Neural cell (in vitro differentiated cells): ENCODE data around the gene ARHGEF16. TPM values are rescaled to one million over a fixed set of nuclear protein-coding genes. Genes with fewer than 3 reads are reported as not detected.

ENCODE experiments used
- H2AFZ ChIP-seq: fragments of 200-600, 300-800 bp; sonication (generic), shearing (Covaris generic); 2 replicates; pipeline ENCODE4 v1.6.0; 2014; ENCODE audit warnings: low read depth, mild to moderate bottlenecking, antibody characterized with exemption, low read length, moderate library complexity
- H3F3A ChIP-seq: fragments of 200-600 bp; shearing (Covaris generic); 2 replicates; pipeline ENCODE4 v1.6.1; 2016; ENCODE audit warnings: mild to moderate bottlenecking, moderate library complexity, mixed read lengths, antibody characterized with exemption, low read length; ENCODE audit not compliant: insufficient read depth, poor library complexity, severe bottlenecking
- H3K27ac ChIP-seq: fragments of 200-600, 300-800 bp; sonication (generic), shearing (Covaris generic); 2 replicates; pipeline ENCODE4 v1.5.1; 2014; ENCODE audit warnings: mild to moderate bottlenecking, low read length, moderate library complexity
- H3K27me3 ChIP-seq: fragments of 300-800, 200-600 bp; sonication (generic), shearing (Covaris generic); 2 replicates; pipeline ENCODE4 v1.6.0; 2014; ENCODE audit warnings: mild to moderate bottlenecking, low read depth, low read length, moderate library complexity; ENCODE audit not compliant: insufficient read depth
- H3K36me3 ChIP-seq: fragments of 300-800, 200-600 bp; sonication (generic), shearing (Covaris generic); 2 replicates; pipeline ENCODE4 v1.5.1; 2014; ENCODE audit warnings: mild to moderate bottlenecking, antibody characterized with exemption, low read length, moderate library complexity; ENCODE audit not compliant: insufficient read depth
- H3K4me2 ChIP-seq: fragments of 300-800, 200-600 bp; sonication (generic), shearing (Covaris generic); 2 replicates; pipeline ENCODE4 v1.6.0; 2014; ENCODE audit warnings: mild to moderate bottlenecking, low read length
- H3K4me3 ChIP-seq: fragments of 300-800, 200-600 bp; sonication (generic), shearing (Covaris generic); 2 replicates; pipeline ENCODE4 v1.5.1; 2014; ENCODE audit warnings: mild to moderate bottlenecking, low read length, moderate library complexity
- H3K79me2 ChIP-seq: fragments of 200-600 bp; shearing (Covaris generic); replicated peaks from 2 replicates; pipeline ENCODE4 v1.6.0; 2014; ENCODE audit warnings: mild to moderate bottlenecking, low read length, moderate library complexity; ENCODE audit not compliant: insufficient read depth
- H3K9ac ChIP-seq: fragments of 300-800, 200-600 bp; sonication (generic), shearing (Covaris generic); 2 replicates; pipeline ENCODE4 v1.6.1; 2016; ENCODE audit warnings: mild to moderate bottlenecking, low read length, mixed read lengths
- H3K9me2 ChIP-seq: fragments of 200-600 bp; shearing (Covaris generic); 2 replicates; pipeline ENCODE4 v1.6.1; 2016; ENCODE audit warnings: mild to moderate bottlenecking, low read length, mixed read lengths; ENCODE audit not compliant: insufficient read depth
- H3K9me3 ChIP-seq: fragments of 200-600, 300-800 bp; sonication (generic), shearing (Covaris generic); 2 replicates; pipeline ENCODE4 v1.6.1; 2016; ENCODE audit warnings: mild to moderate bottlenecking, mixed run types, low read length, moderate library complexity, mixed read lengths
- H4K20me1 ChIP-seq: fragments of 200-600 bp; shearing (Covaris generic); 2 replicates; pipeline ENCODE4 v1.6.1; 2016; ENCODE audit warnings: mild to moderate bottlenecking, mixed run types; ENCODE audit not compliant: insufficient read depth
- EP300 ChIP-seq: fragments of 450-650 bp; conservative IDR thresholded peaks from 2 replicates; pipeline ENCODE4 v1.6.1; 2014; ENCODE audit warnings: antibody characterized with exemption, mild to moderate bottlenecking, moderate library complexity; ENCODE audit not compliant: poor library complexity, severe bottlenecking
- EZH2 ChIP-seq: fragments of 200-600, 300-800 bp; shearing (Covaris generic), sonication (generic); IDR thresholded peaks from 2 replicates; pipeline ENCODE4 v1.6.1; 2014; ENCODE audit warnings: antibody characterized with exemption, low read length, borderline replicate concordance, mild to moderate bottlenecking; ENCODE audit not compliant: insufficient read depth, poor library complexity, severe bottlenecking
- MXI1 ChIP-seq: fragments of 450-650 bp; conservative IDR thresholded peaks from 2 replicates; pipeline ENCODE4 v1.6.1; 2014; ENCODE audit warnings: antibody characterized with exemption, mild to moderate bottlenecking; ENCODE audit not compliant: poor library complexity, severe bottlenecking
- POLR2AphosphoS5 ChIP-seq: IDR thresholded peaks from 2 replicates; pipeline ENCODE4 v1.6.1; 2012
- RAD21 ChIP-seq: fragments of 450-650 bp; conservative IDR thresholded peaks from 2 replicates; pipeline ENCODE4 v1.6.1; 2014; ENCODE audit warnings: antibody characterized with exemption, mild to moderate bottlenecking, moderate library complexity
- SMC3 ChIP-seq: fragments of 450-650 bp; conservative IDR thresholded peaks from 2 replicates; pipeline ENCODE4 v1.6.1; 2014; ENCODE audit warnings: antibody characterized with exemption, mild to moderate bottlenecking, moderate library complexity; ENCODE audit not compliant: poor library complexity
- TAF1 ChIP-seq: IDR thresholded peaks from 2 replicates; pipeline ENCODE4 v1.6.1; 2012; ENCODE audit warnings: low read depth
- polyA plus RNA-seq: library from polyadenylated mRNA; depleted of rRNA; stranded (reverse); fragments of >200 nt; gene quantifications from 2 replicates; pipeline ENCODE4 v1.2.3, GENCODE V29; 2014
- TF ChIP-seq, protein P1 (sequence below): IDR thresholded peaks from 2 replicates; pipeline ENCODE4 v1.6.1; 2012; ENCODE audit warnings: borderline replicate concordance
- TF ChIP-seq, protein P2 (sequence below): fragments of 450-650 bp; IDR thresholded peaks from 2 replicates; pipeline ENCODE4 v1.5.1; 2014; ENCODE audit warnings: antibody characterized with exemption, mild to moderate bottlenecking, moderate library complexity; ENCODE audit not compliant: poor library complexity, severe bottlenecking

Gene ARHGEF16
- polyA plus RNA-seq, 1 donor from 2014 or later = 0.64 TPM

DNA sequence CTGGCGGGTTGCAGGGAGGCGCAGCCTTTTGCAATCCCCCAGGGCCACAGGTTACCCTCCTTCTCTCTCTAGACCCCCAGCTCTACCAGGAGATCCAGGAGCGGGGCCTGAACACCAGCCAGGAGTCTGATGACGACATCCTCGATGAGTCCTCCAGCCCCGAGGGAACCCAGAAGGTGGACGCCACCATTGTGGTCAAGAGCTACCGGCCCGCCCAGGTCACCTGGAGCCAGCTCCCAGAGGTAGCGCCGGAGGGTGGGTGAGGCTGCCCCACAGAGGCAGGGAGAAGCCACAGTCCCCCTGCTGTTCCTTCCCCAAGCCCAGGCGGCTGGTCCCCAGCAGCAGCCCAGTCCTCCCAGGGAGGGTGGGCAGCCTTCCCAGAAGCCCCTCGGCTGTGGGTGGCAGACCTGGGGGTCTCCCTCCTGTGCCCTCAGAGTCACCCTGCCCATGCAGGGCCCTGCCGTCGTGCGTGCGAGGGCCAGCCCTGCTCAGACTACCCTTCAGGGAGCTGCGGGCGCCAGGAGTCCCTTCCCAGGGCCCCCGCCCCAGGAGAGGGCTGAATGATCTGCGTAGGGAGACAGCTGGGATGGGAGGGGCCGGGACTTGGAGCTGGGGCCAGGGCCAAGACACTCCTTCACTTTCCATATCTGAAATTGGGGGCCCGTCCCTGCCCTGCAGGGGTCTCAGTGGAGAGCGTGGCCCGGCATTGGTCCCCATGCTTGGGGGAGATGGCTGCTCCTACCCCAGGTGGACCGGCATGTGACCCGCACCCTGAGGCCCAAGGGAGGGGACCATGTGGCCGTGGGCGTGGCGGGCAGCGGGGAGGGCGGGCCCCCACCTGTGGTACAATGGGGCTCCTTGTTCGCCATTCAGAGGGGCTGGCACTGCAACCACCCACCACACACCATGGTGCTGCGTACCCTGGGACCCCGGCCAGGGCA lies 12.9 kb downstream of the ARHGEF16 start:
- TF ChIP-seq RAD21 (no peak), EZH2 (no peak), EP300 (no peak), POLR2AphosphoS5 (no peak), SMC3 (no peak), MXI1 (no peak), TAF1 (no peak)
- TF ChIP-seq, protein P1, sequence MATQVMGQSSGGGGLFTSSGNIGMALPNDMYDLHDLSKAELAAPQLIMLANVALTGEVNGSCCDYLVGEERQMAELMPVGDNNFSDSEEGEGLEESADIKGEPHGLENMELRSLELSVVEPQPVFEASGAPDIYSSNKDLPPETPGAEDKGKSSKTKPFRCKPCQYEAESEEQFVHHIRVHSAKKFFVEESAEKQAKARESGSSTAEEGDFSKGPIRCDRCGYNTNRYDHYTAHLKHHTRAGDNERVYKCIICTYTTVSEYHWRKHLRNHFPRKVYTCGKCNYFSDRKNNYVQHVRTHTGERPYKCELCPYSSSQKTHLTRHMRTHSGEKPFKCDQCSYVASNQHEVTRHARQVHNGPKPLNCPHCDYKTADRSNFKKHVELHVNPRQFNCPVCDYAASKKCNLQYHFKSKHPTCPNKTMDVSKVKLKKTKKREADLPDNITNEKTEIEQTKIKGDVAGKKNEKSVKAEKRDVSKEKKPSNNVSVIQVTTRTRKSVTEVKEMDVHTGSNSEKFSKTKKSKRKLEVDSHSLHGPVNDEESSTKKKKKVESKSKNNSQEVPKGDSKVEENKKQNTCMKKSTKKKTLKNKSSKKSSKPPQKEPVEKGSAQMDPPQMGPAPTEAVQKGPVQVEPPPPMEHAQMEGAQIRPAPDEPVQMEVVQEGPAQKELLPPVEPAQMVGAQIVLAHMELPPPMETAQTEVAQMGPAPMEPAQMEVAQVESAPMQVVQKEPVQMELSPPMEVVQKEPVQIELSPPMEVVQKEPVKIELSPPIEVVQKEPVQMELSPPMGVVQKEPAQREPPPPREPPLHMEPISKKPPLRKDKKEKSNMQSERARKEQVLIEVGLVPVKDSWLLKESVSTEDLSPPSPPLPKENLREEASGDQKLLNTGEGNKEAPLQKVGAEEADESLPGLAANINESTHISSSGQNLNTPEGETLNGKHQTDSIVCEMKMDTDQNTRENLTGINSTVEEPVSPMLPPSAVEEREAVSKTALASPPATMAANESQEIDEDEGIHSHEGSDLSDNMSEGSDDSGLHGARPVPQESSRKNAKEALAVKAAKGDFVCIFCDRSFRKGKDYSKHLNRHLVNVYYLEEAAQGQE = no peak
- TF ChIP-seq, protein P2, sequence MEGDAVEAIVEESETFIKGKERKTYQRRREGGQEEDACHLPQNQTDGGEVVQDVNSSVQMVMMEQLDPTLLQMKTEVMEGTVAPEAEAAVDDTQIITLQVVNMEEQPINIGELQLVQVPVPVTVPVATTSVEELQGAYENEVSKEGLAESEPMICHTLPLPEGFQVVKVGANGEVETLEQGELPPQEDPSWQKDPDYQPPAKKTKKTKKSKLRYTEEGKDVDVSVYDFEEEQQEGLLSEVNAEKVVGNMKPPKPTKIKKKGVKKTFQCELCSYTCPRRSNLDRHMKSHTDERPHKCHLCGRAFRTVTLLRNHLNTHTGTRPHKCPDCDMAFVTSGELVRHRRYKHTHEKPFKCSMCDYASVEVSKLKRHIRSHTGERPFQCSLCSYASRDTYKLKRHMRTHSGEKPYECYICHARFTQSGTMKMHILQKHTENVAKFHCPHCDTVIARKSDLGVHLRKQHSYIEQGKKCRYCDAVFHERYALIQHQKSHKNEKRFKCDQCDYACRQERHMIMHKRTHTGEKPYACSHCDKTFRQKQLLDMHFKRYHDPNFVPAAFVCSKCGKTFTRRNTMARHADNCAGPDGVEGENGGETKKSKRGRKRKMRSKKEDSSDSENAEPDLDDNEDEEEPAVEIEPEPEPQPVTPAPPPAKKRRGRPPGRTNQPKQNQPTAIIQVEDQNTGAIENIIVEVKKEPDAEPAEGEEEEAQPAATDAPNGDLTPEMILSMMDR = no peak
- Histone ChIP-seq H3K27me3 (no peaks in the 10 kb centered on the region), H3K79me2 (no peaks in the 10 kb centered on the region), H3F3A (no peaks in the 10 kb centered on the region), H3K9me2 (no peaks in the 10 kb centered on the region), H3K36me3 (no peaks in the 10 kb centered on the region), H3K9ac (no peak overlapping the region), H3K9me3 (no peaks in the 10 kb centered on the region), H2AFZ (no peak overlapping the region), H4K20me1 (no peaks in the 10 kb centered on the region), H3K4me3 (no peak overlapping the region), H3K27ac (no peak overlapping the region), H3K4me2 (no peak overlapping the region)

DNA sequence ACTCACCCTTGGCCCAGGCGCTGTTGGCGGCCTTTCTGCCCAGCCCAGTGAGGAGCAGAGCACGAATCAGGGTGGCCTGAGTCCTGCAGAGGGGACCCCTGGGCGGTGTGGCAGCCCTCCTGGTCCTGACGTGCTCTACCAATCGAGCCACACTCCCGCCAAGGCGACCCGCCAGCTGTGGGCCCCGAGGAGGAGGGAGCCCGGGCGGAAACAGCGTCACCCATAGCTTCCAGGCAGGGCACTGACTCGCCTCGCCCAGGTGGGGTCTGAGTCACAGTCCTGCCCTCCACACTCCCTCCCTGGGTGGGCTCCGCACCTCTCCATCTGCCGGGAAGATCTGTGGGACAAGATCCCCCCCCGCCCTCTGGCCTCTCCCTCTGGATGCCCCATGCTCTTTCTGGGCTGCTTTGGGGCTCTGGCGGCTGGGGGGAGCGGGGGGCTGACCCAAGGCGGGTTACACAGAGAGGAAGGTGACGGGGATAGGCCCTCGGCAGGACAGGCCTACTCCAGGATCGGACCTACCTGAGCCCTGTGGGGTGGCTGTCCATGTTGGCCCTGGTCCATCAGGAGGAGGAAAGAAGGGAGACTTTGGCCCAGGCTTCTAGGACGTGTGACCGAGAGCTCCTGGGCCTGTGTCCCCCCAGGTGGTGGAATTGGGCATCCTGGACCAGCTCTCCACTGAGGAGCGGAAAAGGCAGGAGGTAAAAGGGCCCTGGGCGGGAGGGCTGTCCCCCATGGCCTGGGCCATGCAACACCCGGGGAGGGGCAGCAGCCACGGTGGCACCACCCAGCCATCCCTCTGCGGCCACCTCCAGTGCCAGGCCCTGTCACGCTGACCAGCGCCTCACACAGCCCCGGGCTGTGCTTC lies 14.0 kb downstream of the ARHGEF16 start:
- no peaks in the 10 kb centered on the region for H3K79me2 ChIP-seq
- no peaks in the 10 kb centered on the region for H3K9me2 ChIP-seq
- no peak overlapping the region for H3K27ac ChIP-seq
- no peak overlapping the region for H2AFZ ChIP-seq
- H3K4me3 ChIP-seq = no peak overlapping the region
- H3K27me3 ChIP-seq = no peaks in the 10 kb centered on the region
- no peaks in the 10 kb centered on the region for H4K20me1 ChIP-seq
- H3K9me3 ChIP-seq = no peaks in the 10 kb centered on the region
- no peak overlapping the region for H3K9ac ChIP-seq
- no peaks in the 10 kb centered on the region for H3F3A ChIP-seq
- TF ChIP-seq POLR2AphosphoS5 = no peak
- TF ChIP-seq, protein P1 = no peak
- TF ChIP-seq TAF1 = no peak
- no peak for TF ChIP-seq EP300
- TF ChIP-seq MXI1 = no peak
- TF ChIP-seq EZH2 = no peak
- TF ChIP-seq RAD21 = no peak
- TF ChIP-seq, protein P2 = no peak
- no peaks in the 10 kb centered on the region for H3K36me3 ChIP-seq
- H3K4me2 ChIP-seq = no peak overlapping the region
